NCI-H446 (cell line): ENCODE measurements around the gene AOC1.

Experiments used
- DNase-seq, 2 experiments: peaks; one replicate each; lab custom pipeline; 2025; lab: John Stamatoyannopoulos, UW

Gene AOC1

DNA sequence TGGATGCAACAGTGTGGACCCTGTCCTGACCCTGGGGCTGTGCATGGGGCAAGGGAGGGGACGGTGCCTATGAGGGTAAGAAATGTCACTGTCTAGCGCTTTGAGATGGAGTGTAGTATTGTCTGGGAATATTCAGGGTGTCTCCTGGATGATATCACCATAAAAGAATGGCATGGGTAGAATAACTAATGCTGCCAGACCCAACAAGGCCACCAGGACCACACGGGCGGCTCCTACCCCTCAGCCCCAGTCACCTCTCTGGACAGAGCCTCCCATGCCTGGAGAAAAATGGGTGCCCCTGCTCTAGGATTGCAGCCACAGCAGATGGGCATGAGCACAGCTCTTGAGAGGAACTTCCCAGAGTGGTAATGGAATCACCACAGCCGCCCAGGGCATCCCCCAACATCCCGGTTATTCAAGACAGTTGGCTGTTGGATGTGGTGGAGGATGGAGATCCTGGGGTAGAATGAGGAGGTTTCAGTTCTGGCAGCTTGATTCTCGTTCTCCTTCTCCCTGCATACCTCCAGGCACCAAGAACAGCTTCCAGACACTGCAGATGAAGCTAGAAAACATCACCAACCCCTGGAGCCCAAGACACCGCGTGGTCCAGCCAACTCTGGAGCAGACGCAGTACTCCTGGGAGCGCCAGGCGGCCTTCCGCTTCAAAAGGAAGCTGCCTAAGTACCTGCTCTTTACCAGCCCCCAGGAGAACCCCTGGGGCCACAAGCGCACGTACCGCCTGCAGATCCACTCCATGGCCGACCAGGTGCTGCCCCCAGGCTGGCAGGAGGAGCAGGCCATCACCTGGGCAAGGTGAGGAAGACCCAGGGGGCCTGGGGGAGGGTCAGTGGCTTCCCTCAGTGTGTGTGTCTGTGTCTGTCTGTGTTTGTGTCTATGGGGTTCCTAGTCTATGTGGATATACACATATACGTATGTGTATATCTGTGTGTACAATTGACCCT, 6.2 kb downstream of the AOC1 start:
- DNase-seq, result no peak

DNA sequence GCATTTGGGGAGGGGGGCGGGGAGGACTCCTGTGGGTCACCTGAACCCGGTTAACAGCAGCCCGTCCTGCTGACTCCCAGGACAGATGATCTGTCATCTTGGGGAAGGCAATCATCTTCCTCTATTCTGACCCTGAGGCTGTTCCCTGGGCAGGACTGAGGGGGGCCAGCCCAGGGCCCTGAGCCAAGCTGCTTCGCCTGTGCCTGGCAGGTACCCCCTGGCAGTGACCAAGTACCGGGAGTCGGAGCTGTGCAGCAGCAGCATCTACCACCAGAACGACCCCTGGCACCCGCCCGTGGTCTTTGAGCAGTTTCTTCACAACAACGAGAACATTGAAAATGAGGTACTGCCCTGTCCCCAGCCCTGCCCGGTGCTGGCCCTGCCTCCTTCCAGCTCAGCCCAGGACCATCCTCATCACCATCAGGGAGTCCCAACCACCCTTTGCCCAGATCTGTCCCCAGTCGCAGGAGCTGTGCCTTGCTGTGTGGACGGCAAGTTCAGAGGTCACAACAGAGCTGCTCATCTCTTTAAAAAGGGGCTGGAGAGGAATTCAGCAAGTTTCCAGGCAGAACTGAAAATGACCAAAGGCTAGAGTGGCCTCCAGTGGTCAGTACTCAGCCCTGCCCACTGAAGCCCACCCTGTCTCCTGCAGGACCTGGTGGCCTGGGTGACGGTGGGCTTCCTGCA, 8.1 kb downstream of the AOC1 start:
- no peak for DNase-seq

DNA sequence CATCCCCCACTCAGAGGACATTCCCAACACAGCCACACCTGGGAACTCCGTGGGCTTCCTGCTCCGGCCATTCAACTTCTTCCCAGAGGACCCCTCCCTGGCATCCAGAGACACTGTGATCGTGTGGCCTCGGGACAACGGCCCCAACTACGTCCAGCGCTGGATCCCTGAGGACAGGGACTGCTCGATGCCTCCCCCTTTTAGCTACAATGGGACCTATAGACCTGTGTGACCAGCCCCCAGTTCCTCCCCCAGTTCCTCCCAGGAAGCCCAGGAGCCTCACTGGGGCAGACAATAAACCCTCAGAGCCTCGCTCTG, 8.6 kb downstream of the AOC1 start:
- no peak for DNase-seq

DNA sequence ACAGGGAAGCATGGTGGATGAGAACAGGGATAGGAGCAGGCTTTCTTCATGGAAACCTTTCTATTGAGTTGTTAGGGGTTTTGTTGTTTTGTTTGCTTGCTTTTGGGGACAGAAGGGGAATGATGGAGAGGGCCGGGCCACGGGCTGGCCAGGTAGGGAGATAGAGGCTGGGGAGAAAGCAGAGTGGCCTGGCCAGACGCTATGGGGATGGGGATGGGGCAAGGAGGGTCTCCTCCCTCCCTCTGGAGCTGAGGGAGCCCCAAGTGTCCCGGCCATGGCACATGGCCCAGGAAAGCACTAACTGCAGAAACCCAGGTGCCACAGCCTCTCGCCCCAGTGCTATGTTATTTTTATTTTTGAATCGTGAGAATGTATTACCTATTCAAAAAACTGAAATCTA, 10.0 kb downstream of the AOC1 start:
- DNase-seq, result no peak

DNA sequence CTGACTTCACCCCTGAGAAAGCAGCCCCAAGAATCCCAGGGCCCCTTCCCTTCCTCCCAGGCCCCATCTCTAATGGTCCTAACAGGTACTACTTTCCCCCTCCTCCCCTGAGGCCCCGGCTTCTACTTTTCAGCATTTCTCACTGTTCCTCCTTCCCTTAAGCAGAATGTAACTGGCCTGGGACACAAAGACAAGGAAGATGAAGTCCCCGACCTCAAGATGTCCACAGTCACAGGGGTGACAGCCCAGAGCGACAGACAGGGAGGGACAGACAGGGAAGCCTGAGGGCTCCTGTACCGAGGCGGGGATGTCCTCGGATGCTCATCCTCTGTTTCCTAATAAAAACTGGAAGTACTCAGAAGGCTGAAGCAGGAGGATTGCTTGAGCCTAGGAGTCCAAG, 11.6 kb downstream of the AOC1 start:
- DNase-seq, result no peak

DNA sequence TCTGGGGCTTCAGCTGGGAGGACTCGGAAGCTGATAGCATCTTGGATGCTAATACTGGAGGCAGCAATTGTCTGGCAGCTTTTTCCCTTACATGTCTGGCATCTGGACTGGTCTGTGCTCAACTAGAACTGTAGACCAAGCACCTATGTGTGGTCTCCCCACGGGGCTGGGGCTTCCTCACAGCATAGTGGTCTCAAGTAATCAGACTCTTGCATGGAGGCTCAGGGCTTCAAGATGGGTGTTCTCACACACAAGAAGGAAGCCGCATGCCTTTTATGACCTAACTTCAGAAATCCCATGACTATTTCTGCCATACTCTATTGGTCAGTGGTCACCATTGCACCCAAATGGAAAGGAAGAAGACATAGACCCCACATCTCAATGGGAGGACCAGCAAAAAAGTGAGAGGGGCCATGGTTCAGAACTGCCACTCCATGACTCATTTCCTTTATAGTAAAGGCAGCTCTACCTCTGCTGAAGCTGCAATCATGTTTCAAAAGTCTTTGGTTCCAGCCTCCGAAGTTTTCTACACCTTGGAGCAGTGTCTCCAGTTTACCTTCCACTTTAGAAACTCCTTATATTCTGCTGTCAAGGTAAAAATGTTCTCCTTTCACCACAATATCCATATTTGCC, 14.7 kb downstream of the AOC1 start:
- DNase-seq, result no peak

DNA sequence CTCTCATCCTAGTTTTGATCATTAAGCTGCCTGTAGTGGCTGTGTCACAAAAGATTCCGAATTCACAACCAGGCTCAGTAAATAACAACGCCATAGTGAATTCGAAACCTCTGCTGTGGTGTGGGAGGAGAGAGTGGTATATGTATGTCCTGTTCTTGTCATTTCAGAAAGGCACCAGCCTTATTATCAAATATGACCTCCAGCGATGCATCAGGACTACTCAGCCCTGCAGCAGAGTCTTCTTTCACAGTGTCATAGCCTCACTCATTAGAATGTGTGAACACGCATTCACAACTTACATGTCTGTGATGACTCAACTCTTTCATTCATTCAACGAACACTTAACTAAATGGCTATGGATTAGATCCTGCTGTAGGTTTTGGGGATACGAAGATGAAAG, 15.3 kb downstream of the AOC1 start:
- DNase-seq, result no peak

DNA sequence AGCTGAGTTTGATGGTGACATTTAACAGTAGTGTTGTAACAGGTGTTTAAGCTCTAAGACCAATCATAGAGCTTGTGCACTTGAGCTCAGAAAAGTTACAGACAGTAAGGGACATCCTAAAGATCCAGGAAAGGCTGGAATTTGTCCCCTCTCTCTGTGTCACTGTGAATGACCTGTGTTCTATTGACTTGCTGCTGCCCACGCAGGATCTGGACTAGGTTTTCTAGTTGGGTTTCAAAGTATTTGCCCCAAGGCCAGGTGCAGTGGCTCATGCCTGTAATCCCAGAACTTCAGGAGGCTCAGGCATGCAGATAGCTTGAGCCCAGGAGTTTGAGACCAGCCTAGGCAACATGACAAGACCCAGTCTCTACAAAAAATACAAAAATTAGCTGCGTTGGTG, 17.1 kb downstream of the AOC1 start:
- no peak for DNase-seq

DNA sequence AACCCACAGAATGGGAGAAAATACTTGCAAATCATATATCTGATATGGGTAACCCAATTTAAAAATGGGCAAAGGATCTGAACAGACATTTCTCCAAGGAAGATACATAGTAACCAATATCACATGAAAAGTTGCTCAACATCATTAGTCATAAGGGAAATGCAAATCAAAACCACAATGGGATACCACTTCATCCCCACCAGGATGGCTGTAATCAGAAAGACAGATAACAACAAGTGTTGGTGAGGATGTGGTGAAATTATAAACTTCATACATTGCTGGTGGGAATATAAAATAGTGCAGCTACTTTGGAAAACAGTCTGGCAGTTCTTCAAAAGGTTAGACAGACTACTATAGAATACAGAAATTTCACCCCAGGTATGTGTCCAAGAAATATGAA, 19.3 kb downstream of the AOC1 start:
- DNase-seq, result no peak

DNA sequence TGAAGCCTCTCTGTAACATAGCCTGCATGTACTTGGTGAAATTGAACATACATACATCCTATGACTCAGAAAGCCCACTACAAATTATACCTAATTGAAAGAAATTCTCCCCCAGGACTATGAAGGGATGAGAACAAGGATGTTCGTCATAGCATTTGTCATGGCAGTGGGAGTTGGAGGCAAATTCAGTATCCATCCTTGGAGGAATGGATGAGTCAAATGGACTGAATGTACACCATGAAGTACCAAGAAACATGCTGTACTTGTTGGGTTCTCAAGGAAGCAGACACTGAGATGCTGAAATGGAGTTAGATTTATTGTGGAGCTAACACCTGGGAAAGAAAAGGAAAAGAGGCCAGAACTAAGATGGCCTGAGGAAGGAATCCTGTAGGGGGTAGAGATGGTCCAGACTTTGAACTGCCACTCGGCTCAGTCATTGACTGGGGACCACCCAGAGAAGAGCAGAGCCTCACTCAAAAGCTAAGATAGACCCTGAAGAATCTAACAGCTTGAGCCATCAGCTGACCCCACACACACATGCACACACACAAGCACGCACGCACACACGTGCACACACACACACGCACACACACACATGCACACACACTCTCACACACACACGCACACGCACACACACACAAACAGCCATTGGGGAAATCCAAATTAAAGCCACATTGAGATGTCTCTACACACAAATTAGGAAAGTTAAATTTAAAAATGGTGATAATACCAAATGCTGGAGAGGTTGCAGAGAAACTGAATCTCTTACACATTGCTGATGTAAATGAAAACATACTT, 22.3 kb downstream of the AOC1 start:
- no peak for DNase-seq

DNA sequence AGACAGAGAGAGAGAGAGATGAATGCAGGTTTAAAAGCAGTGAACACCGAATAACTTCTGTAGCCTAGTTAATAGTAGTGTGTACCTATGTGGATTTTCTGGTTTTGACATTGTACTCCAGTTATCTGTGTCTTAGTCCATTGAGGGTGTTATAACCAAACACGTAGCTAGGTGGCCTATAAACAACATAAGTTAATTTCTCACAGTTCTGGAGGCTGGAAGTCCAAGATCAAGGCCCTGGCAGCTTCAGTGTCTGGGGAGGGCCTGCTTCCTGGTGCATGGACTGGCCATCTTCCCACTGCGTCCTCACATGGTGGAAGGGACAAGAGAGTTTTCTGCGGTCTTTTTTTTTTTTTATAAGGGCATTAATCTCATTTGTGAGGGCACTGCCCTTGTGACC, 23.5 kb downstream of the AOC1 start:
- no peak for DNase-seq

DNA sequence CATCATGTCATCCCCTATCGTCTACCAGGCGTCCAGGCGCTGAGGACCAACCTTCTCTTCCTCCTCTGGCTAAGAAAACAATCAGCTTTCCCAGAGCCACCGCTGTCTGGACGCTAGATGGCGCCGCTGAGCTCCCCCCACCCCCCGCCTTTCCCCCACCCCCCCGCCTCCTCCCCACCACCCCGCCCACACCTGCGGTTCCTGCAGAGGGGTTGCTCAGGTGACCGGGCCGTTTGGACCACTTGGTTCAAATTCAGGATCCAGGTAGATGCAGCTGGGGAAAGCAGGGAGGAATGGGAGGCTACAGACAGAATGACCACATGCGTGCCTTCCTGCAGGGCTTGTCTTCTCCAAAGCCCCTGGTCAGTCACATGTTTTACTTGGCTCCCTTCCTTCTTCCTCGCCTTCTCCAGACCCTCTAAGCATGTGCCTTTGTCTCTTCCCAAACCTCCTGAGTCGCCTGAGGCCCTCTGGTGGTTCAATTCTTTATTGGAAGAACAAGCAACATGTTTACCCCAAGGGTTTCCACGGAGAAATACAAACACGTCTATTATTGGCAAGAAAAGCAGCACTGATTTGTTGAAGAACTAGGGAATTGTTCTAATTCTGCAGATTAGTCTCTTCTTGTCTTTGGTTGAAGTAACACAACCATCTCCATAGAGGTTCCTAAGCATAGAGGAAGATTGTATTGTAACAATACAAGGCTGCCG, 24.7 kb downstream of the AOC1 start:
- peak; percentile 29 to 57 for DNase-seq

DNA sequence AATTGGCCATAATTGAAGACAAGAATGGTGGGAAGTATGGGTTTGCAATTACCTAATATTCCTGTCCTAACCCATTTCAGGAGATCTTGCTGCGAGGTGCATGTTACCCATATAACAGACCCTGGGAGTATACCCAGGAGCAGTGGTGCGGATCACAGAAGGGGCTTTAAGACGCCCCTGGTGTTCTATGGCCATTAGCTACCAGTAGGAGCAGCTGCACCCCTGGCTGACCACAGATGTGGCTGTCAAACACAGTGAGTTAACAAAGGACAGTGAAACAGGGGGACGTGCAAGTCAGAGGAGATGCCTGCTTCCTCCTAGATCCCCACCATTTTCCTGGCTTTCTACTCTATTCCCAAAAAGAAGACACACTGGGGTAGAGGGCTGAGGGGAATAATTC, 25.2 kb downstream of the AOC1 start:
- DNase-seq, result no peak

DNA sequence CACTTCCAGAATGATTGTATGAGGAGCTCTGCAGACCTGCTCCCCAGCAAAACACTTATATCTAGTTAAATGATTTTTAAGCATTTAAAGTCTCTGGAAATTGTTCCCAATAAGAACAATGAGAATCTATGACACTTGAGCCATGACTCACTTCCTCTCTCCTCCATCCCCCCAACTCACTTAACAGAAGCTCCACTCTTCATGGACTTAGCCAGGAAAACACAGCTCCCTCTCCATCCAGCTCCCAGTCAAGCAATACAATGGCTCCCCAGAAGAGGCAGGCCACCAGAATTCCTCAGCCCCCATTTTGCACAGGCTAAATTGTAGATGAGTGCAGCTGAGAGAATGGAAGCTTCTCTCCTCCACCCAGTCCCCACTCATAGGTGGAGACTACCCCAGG, 27.0 kb downstream of the AOC1 start:
- no peak for DNase-seq

DNA sequence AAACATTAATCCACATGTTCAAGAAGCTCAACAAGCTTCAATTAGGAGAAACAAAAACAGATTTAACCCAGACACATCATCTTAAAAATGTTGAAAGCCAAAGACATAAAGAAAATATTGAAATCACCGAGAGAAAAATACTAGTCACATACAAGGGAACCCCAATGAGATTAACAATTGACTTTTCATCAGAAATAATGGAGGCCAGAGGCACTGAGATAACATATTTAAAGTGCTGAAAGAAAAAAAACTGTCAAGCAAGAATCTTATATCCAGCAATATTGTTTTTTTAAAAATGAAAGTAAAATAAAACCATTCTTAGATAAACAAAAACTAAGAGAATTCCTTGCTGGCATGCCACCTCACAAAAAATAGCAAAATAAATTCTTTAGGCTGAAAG, 28.9 kb downstream of the AOC1 start:
- no peak for DNase-seq

DNA sequence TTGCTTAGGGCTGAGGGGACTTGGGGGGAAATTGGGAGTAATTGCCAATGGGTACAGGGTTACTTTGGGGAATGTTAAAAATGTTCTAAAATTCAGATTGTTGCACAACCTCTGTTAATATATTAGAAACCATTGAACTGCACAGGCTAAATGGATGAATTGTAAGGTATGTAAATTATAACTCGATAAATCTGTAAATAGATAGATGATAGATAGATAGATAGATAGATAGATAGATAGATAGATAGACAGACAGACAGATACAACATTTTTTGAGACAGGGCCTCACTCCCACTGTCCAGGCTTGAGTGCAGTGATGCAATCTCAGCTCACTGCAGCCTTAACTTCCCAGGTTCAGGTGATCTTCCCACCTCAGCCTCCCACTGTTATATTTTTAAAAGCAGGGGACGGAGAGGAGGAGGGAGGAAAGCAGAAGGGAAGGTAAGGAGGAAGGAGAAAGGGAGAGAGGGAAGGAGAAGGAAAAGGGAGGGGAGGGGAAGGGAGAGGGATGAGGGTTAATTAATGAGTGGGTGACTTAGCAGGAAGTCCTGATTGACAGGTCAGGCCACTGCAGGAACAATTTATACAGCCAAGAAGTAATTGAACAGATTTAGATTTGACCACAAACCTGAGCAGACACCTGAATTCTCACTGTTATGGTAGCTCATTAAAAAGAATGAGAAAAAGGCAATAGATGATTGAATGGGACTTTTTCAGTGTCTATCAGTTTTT, 38.7 kb downstream of the AOC1 start:
- no peak for DNase-seq

DNA sequence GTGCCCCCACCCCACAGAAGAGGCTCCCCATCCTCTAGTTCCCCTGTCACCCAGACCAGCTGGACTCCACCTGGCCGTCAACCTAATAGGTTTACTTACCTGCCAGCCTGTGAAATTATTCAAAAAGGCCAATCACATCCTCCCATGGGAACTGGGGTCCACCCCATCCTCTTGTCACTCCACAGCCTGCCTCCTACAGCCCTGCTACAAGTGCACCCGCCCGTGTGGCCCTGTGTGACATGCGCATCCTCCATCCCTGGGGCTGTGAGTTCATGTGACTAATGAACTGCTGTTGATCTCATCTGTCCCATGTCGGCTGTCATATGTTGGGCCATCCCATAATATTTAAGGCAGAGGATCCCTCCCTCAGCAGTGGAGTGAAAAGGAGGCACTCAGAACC, 39.4 kb downstream of the AOC1 start:
- DNase-seq, result no peak

DNA sequence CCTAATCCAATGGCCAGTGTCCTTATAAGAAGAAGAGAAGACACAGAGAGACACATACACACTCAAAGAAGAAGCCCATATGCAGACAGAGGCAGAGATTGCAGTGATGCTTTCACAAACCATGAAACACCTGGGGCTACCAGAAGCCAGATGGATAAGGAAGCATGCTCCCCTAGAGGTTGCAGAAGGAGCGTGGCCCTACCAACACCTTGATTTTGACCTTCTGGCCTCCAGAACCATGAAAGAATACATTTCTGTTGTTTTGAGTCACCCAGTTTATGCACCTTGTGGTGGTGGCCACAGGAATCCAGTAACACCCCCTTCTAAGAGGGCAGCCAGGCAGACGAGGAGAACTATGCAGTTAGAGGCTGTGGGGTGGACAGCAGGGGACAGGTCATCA, 43.5 kb downstream of the AOC1 start:
- DNase-seq, result no peak

DNA sequence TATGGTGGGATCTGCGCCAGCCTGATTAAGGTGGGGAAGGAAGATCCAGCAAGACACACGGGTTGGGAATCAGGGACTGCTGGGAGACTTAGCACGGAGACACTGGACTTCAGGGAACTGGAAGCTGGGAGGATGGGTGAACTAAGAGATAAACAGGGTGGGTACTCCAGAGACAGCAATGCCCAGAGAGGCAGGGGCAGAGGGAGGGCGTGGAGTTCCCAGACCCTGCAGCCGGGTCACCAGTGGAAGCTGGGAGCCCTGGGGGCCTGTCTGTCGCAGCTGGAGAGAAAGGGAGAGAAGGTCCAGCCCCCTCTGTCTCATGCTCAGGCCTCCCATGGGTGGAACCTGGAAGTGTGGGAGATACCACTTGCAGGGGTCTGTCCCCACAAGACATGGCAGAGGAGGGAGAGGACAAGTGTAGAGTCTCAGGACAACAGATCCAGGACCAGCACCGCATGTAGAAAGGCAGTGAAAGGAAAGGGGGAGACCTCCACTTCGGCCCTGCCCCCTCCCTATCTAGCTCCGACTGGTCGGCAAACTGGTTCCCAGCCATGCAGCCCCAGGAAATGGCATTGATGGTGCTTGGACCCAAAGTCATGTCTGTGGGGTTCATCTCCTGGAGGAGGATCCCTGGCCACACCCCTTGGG, 44.4 kb downstream of the AOC1 start:
- no peak for DNase-seq
